Right cardiac atrium (tissue), 5 donors: ENCODE data around the gene ARSH. TPM values are rescaled to one million over a fixed set of nuclear protein-coding genes. Genes with fewer than 3 reads are reported as not detected.
"Not testable (repeated sequence)": the region's sequence is repeated elsewhere in the genome, so short reads cannot be mapped to it uniquely, and the experiment has no call there.

Experiments
- ATAC-seq, 2 donors: fragments of 200-7000 bp; cut with Tn5 transposase; one replicate each; pipeline versions ENCODE4 v1.8.0 to v1.9.1; 2020; ENCODE audit warnings: moderate library complexity in 2 of 2, mild to moderate bottlenecking in 1 of 2
- DNase-seq, 3 donors: peaks; one replicate each; pipeline ENCODE4 v3.0.0-alpha.2; 2020
- H3K27ac ChIP-seq: one replicate; pipeline ENCODE4 v1.5.1; 2013; ENCODE audit warnings: mild to moderate bottlenecking, low read length, control low read depth, moderate library complexity
- H3K27me3 ChIP-seq: one replicate; pipeline ENCODE4 v1.6.1; 2013; ENCODE audit not compliant: control insufficient read depth, insufficient read depth
- H3K4me1 ChIP-seq: one replicate; pipeline ENCODE4 v1.6.1; 2013; ENCODE audit warnings: low read length; ENCODE audit not compliant: control insufficient read depth, insufficient read depth
- H3K4me3 ChIP-seq: one replicate; pipeline ENCODE4 v1.5.1; 2013; ENCODE audit warnings: low read length, control low read depth
- H3K9me3 ChIP-seq: one replicate; pipeline ENCODE4 v1.6.1; 2013; ENCODE audit warnings: low read length; ENCODE audit not compliant: control insufficient read depth
- WGBS: extraction: QIAGEN DNeasy Blood & Tissue Kit; methylation state at CpG from one replicate; pipeline ENCODE4 v1.1.7; 2013; 5-methylcytosine and 5-hydroxymethylcytosine counted together
- intact Hi-C, 4 donors: fragments of 100-400 bp; cut with DNase I; formaldehyde crosslinking; loops; one replicate each; pipeline versions ENCODE4 v1.11.0 to v1.14.0; 2022 to 2023
- long read RNA-seq, 4 donors: library from polyadenylated mRNA; unstranded; transcript quantifications; one replicate each; pipeline ENCODE4 v2.0.0, GENCODE V29; 2020 to 2021
- polyA plus RNA-seq: library from polyadenylated mRNA; stranded (reverse); fragments of 200-250 nt; gene quantifications from one replicate; pipeline ENCODE4 v1.2.3, GENCODE V29; 2013
- total RNA-seq, 4 donors: library from RNA; stranded (reverse); fragmentation: NEBNext Ultra II Directional; extraction: Animal tissue kit (Norgen Biotek cat#: 25700); gene quantifications; one replicate each; pipeline ENCODE4 v1.2.1, GENCODE V29; 2021
- donor health status: healthy with polysubstance abuse.
- donor health status: DM: no; HTN: yes; CAD: no.
- donor health status: DM: no; HTN: no; CAD: no.
- donor health status: DM: no; HTN: yes; CAD: no; lungs with severe emphysema.
- donor health status: DM: yes; HTN: yes; CAD: no.

ARSH gene, protein sequence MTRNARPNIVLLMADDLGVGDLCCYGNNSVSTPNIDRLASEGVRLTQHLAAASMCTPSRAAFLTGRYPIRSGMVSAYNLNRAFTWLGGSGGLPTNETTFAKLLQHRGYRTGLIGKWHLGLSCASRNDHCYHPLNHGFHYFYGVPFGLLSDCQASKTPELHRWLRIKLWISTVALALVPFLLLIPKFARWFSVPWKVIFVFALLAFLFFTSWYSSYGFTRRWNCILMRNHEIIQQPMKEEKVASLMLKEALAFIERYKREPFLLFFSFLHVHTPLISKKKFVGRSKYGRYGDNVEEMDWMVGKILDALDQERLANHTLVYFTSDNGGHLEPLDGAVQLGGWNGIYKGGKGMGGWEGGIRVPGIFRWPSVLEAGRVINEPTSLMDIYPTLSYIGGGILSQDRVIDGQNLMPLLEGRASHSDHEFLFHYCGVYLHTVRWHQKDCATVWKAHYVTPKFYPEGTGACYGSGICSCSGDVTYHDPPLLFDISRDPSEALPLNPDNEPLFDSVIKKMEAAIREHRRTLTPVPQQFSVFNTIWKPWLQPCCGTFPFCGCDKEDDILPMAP
- total RNA-seq (not detected), polyA plus RNA-seq (not detected)
- long read RNA-seq, donor 1, result 0 reads
- long read RNA-seq, donor 2, result 0 reads
- long read RNA-seq, donor 3, result 0 reads
- long read RNA-seq, donor 4, result 0 reads

GRCh38 chrX:3006495-3006894, at the start of gene ARSH:
TSS of gene ARSH (plus strand) at chrX:3006546. CDS start at chrX:3006613, 67 bp downstream.
- Histone ChIP-seq H3K4me1 (no peaks in the 10 kb centered on the region), H3K9me3 (no peaks in the 10 kb centered on the region), H3K27me3 (no peaks in the 10 kb centered on the region), H3K4me3 (no peak within 1 kb of the TSS), H3K27ac (no peak within 1 kb of the TSS)
- DNase-seq (no peak), ATAC-seq (no peak)
- 70% methylated on average over 6 of the region's 6 CpGs for WGBS
- intact Hi-C loops, result no loop called here

GRCh38 chrX:2958199-2958598, 48.1 kb upstream of the ARSH start:
- ATAC-seq, result no peak
- H3K9me3 ChIP-seq, result no peaks in the 10 kb centered on the region
- no peak for DNase-seq
- no peaks in the 10 kb centered on the region for H3K27me3 ChIP-seq
- 84% methylated on average over 9 of the region's 9 CpGs for WGBS
- H3K4me1 ChIP-seq, result no peaks in the 10 kb centered on the region
- no peak overlapping the region for H3K4me3 ChIP-seq
- intact Hi-C loops, result no loop called here
- no peak overlapping the region for H3K27ac ChIP-seq

DNA sequence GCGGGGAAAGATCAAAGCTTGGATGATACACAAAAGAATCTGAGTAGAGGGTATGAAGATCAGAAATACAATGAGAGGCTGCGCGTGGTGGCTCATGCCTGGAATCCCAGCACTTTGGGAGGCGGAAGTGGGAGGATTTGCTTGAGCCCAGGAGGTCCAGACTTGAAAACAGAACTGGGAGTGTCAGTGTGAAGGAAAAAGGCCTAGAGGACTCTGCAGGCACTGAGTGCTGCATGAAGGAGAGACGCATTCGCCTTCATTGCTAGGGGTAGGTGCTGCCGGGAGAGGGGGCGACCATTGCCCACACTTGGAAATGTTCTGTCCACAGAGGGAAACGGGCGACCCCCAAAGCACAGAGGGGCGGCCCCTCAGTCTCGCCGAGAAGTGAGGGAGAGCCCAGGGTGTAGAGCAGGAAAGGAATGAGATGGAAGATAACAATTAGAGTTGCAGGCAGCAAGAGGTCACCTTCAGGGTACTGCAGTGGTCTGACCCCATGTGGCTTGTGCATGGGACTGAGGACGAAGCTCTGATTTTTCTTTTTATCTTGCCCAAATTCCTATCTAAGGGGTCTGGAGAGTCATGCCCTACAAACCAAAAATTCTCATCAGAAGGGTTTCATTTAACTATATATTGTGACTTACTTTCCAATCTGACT, 45.4 kb upstream of the ARSH start:
- DNase-seq (no peak), ATAC-seq (no peak)
- H3K9me3 ChIP-seq, result no peaks in the 10 kb centered on the region
- intact Hi-C loops, result no loop called here
- no peaks in the 10 kb centered on the region for H3K27me3 ChIP-seq
- no peaks in the 10 kb centered on the region for H3K4me1 ChIP-seq
- H3K27ac ChIP-seq, result no peak overlapping the region
- WGBS, result 75% methylated on average over 14 of the region's 14 CpGs
- no peak overlapping the region for H3K4me3 ChIP-seq

- intact Hi-C loops, result no loop called here
- DNase-seq (no peak), ATAC-seq (no peak)
- Histone ChIP-seq H3K4me1 (no peaks in the 10 kb centered on the region), H3K9me3 (no peaks in the 10 kb centered on the region), H3K27me3 (no peaks in the 10 kb centered on the region), H3K27ac (no peak overlapping the region), H3K4me3 (no peak overlapping the region)
- 82% methylated on average over 11 of the region's 11 CpGs for WGBS
Measured at GRCh38 chrX:2962381-2962780, 44.0 kb upstream of the ARSH start.

DNA sequence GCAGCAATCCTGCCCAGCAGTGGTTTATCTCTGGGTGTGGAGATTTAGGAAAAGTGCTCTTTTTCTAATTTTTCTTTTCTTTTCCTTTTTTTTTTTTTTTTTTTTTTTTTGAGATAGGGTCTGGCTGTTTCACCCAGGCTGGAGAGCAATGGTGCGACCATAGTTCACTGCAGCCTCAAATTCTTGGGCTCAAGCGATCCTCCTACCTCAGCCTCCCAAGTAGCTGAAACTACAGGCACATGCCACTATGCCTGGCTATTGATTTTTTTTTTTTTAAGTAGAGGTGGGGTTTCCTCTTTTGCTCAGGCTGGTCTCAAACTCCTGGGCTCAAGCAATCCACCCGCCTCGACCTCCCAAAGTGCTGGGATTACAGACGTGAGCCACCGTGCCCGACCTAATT, 42.9 kb upstream of the ARSH start:
- H3K27me3 ChIP-seq, intact Hi-C loops, H3K4me1 ChIP-seq, H3K9me3 ChIP-seq, DNase-seq, H3K4me3 ChIP-seq, H3K27ac ChIP-seq, ATAC-seq: not testable (repeated sequence)
- WGBS, result 81% methylated on average over 7 of the region's 7 CpGs

- H3K4me1 ChIP-seq, H3K27ac ChIP-seq, DNase-seq, intact Hi-C loops, H3K27me3 ChIP-seq, H3K4me3 ChIP-seq, H3K9me3 ChIP-seq: not testable (repeated sequence)
- ATAC-seq, result peak in 1 of 2 donors; percentile 47
- WGBS, result 53% methylated on average over 13 of the region's 16 CpGs
Measured at GRCh38 chrX:2963992-2964794, 42.2 kb upstream of the ARSH start.

DNA sequence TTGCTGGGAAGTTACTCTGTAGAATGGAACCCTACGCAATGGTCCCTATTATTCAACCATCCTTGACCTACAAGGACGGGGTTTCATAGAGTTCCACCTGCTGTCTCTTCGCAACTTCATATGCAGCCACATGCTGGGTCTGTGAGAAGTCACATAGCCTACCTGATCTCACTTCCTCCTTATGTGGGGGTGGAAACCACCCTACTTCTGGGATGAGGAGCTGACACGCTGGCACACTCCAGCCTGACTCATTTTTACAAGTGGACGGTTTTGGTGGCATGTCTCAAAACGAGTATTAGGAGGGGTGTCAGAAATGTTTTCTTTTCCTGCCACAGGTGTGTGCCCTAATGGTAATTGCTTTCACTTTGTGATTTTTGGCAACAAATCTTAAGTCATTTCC, 40.4 kb upstream of the ARSH start:
- no peak overlapping the region for H3K27ac ChIP-seq
- no peak for ATAC-seq
- intact Hi-C loops, result no loop called here
- 89% methylated on average over 6 of the region's 6 CpGs for WGBS
- no peaks in the 10 kb centered on the region for H3K27me3 ChIP-seq
- DNase-seq, result no peak
- H3K4me3 ChIP-seq, result no peak overlapping the region
- no peaks in the 10 kb centered on the region for H3K4me1 ChIP-seq
- H3K9me3 ChIP-seq, result no peaks in the 10 kb centered on the region

DNA sequence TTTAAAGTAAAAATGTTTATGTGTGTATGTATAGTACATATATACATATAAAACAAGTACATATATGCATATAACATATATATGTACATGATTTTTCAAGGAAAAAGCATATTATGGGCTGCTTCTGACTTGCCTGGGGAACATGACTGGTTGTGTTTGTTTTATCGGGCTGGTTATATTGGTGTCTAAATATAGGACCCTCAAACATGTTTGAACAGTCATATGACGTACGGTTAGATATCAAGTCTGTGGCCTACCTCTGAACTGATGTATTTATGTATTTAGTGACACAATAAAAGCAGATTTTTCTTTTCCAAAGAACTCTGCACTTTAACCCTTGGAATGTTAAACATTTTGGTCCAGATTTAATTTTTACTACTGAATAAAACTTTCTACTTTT, 39.3 kb upstream of the ARSH start:
- WGBS, result 47% methylated on average over 3 of the region's 3 CpGs
- no peak overlapping the region for H3K4me3 ChIP-seq
- H3K27ac ChIP-seq, result no peak overlapping the region
- intact Hi-C loops, result no loop called here
- H3K27me3 ChIP-seq, result no peaks in the 10 kb centered on the region
- DNase-seq (no peak), ATAC-seq (no peak)
- no peaks in the 10 kb centered on the region for H3K4me1 ChIP-seq
- no peaks in the 10 kb centered on the region for H3K9me3 ChIP-seq

GRCh38 chrX:2967584-2967983, 38.8 kb upstream of the ARSH start:
- ATAC-seq (no peak), DNase-seq (no peak)
- WGBS, result 61% methylated on average over 14 of the region's 14 CpGs
- H3K4me1 ChIP-seq, result no peaks in the 10 kb centered on the region
- intact Hi-C loops, result no loop called here
- H3K9me3 ChIP-seq, result no peaks in the 10 kb centered on the region
- H3K4me3 ChIP-seq, result no peak overlapping the region
- no peaks in the 10 kb centered on the region for H3K27me3 ChIP-seq
- no peak overlapping the region for H3K27ac ChIP-seq

DNA sequence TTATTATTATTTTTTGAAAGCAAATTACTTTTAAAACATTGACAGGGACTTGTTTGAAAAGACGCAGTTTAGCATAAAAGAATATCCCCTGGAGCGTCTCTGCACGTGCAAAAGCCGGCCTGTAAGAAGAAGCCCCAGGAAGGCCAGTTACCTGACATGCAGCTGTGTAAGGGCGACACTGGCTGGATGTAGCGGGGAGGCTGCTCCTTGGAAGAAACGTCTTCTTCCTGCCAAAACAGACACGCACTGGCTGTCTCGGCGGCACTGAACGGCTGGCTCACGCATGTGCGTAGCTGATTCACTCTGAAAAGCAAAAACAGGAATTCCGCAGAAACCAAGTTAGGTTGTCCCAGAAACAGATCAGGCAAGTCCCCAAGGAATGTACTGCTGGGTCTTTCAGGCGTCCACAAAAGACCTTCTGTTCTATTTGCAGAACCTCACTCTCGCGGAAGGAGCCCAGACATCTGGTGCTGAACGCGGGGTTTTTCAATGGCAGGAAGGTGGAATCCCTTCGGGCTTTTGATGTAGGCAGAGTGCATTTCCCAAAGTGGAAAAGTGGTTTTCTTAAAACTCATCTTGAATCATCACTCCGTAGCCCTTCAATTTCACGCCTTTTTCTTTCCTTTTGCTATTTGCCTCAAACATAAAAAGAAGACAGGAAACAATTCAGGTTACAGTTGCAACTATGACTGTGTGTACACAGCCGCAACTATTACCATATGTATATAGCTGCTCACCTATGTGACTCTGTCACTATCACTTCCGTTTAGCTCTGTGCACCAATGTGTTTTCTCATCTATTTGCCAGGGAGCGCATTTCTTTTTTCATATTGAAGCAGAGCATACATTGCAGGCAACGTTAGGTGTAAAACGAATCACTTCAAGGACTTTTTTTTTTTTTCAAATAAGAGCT, 38.1 kb upstream of the ARSH start:
- DNase-seq (peak; percentile 21 to 56 (median 37)), ATAC-seq (peak in 1 of 2 donors; percentile 56)
- H3K4me3 ChIP-seq, result no peak overlapping the region
- no peaks in the 10 kb centered on the region for H3K9me3 ChIP-seq
- no peaks in the 10 kb centered on the region for H3K4me1 ChIP-seq
- WGBS, result 49% methylated on average over 27 of the region's 27 CpGs
- H3K27ac ChIP-seq, result no peak overlapping the region
- H3K27me3 ChIP-seq, result no peaks in the 10 kb centered on the region
- intact Hi-C loops, result no loop called here
